Stimulated activated CD4-positive, alpha-beta T cell treated with anti-CD3 and anti-CD28 coated beads, Interleukin-12 subunit alpha, Interleukin-12 subunit beta, amount 100 ng/mL, for 24 hours (primary cell): Measurements from ENCODE around the gene ACTG1.

ENCODE experiments used
- DNase-seq, 2 experiments: peaks; one replicate each; pipeline ENCODE4 v3.0.0-alpha.2; 2020; ENCODE audit warnings: low read depth in 2 of 2

ACTG1 gene

GRCh38 chr17:81512562-81513371 is at the start of gene ACTG1:
TSS of gene ACTG1 (minus strand) at chr17:81512799. CDS start at chr17:81512354, 445 bp downstream.
- DNase-seq, result peak; percentile 79 to 85

GRCh38 chr17:81561494-81561885 is 48.9 kb upstream of the ACTG1 start:
- DNase-seq, result no peak

GRCh38 chr17:81558941-81559806 is 46.6 kb upstream of the ACTG1 start:
- no peak for DNase-seq

- DNase-seq, result no peak
These were observed 45.5 kb upstream of the ACTG1 start for GRCh38 chr17:81558115-81558468.

- no peak for DNase-seq
These were observed 44.9 kb upstream of the ACTG1 start for GRCh38 chr17:81557276-81558114.

- DNase-seq, result no peak
These were observed 44.3 kb upstream of the ACTG1 start for GRCh38 chr17:81556863-81557262.

- DNase-seq, result no peak
These were observed 43.6 kb upstream of the ACTG1 start for GRCh38 chr17:81556175-81556691.

GRCh38 chr17:81553616-81554181 is 41.1 kb upstream of the ACTG1 start:
- DNase-seq, result no peak

GRCh38 chr17:81553018-81553615 is 40.5 kb upstream of the ACTG1 start:
- DNase-seq, result peak; percentile 63 to 68

GRCh38 chr17:81552244-81553017 is 39.8 kb upstream of the ACTG1 start, which contains the start of gene FAAP100:
TSS of gene FAAP100 (minus strand) at chr17:81552353. CDS start at chr17:81552330, 23 bp downstream.
- DNase-seq, result peak; percentile 70 to 73

GRCh38 chr17:81551458-81552243 is 39.1 kb upstream of the ACTG1 start:
- DNase-seq, result no peak

- DNase-seq, result no peak
These were observed 38.3 kb upstream of the ACTG1 start for GRCh38 chr17:81550830-81551457.

GRCh38 chr17:81550285-81550684 is 37.7 kb upstream of the ACTG1 start:
- no peak for DNase-seq

- DNase-seq, result no peak
These were observed 37.2 kb upstream of the ACTG1 start for GRCh38 chr17:81549826-81550225.

- no peak for DNase-seq
These were observed 36.5 kb upstream of the ACTG1 start for GRCh38 chr17:81549031-81549557.

GRCh38 chr17:81547614-81547982 is 35.0 kb upstream of the ACTG1 start:
- DNase-seq, result no peak

- no peak for DNase-seq
These were observed 34.5 kb upstream of the ACTG1 start for GRCh38 chr17:81546906-81547613.
